ENCODE measurements around the gene NME7.
"Not testable (repeated sequence)": the region's sequence is repeated elsewhere in the genome, so short reads cannot be mapped to it uniquely, and the experiment has no call there.

DNA sequence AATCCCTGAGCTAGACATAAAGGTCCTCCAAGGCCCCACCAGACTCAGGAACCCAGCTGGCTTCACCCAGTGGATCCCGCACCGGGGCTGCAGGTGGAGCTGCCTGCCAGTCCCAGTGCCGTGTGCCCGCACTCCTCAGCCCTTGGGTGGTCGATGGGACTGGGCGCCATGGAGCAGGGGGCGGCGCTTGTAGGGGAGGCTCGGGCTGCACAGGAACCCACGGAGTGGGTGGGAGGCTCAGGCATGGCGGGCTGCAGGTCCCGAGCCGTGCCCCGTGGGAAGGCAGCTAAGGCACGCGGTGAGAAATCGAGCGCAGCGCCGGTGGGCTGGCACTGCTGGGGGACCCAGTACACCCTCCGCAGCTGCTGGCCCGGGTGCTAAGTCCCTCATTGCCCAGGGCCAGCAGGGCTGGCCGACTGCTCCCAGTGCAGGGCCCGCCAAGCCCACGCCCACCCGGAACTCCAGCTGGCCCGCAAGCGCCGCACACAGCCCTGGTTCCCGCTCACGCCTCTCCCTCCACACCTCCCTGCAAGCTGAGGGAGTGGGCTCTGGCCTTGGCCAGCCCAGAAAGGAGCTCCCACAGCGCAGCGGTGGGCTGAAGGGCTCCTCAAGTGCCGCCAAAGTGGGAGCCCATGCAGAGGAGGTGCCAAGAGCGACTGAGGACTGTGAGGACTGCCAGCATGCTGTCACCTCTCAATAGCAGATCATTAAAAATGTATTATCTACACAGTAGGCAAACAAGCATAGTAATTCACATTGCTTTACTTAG lies 30.5 kb downstream of the NME7 start:
- TF ChIP-seq, protein P1, sequence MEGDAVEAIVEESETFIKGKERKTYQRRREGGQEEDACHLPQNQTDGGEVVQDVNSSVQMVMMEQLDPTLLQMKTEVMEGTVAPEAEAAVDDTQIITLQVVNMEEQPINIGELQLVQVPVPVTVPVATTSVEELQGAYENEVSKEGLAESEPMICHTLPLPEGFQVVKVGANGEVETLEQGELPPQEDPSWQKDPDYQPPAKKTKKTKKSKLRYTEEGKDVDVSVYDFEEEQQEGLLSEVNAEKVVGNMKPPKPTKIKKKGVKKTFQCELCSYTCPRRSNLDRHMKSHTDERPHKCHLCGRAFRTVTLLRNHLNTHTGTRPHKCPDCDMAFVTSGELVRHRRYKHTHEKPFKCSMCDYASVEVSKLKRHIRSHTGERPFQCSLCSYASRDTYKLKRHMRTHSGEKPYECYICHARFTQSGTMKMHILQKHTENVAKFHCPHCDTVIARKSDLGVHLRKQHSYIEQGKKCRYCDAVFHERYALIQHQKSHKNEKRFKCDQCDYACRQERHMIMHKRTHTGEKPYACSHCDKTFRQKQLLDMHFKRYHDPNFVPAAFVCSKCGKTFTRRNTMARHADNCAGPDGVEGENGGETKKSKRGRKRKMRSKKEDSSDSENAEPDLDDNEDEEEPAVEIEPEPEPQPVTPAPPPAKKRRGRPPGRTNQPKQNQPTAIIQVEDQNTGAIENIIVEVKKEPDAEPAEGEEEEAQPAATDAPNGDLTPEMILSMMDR (IDR thresholded peaks at IDR 0.05): not testable (repeated sequence)
- not testable (repeated sequence) for TF ChIP-seq POLR2AphosphoS5 (IDR thresholded peaks at IDR 0.05; ENCODE audit: insufficient read depth in 1 of 2, low read depth in 1 of 2)

Measured in vagina (tissue), 2 donors.